Measurements from ENCODE around the gene CAB39L. TPM values are rescaled to one million over a fixed set of nuclear protein-coding genes. Genes with fewer than 3 reads are reported as not detected.

CAB39L gene
- total RNA-seq, 1 donor from 2014 or later: 3.4 TPM

- H3K4me1 Mint-ChIP-seq: peaks cover 6% of the 10 kb centered on the region
- CTCF ChIA-PET: interaction anchor here (1.0 kb wide), 1 partner anchor 125 kb away, joined by 3 read pairs; no protein-coding TSS in a partner anchor
- H3K9me3 Mint-ChIP-seq: no peaks in the 10 kb centered on the region
- H3K27ac Mint-ChIP-seq: no peak overlapping the region
- no peaks in the 10 kb centered on the region for H3K27me3 Mint-ChIP-seq
- intact Hi-C loops (cut with micrococcal nuclease): loop anchor here (1.0 to 5.0 kb wide), 2 partner anchors 186 to 426 kb away; no protein-coding TSS in a partner anchor
- POLR2A ChIA-PET: no interaction called here
- no peaks in the 10 kb centered on the region for H3K36me3 Mint-ChIP-seq (ENCODE audit: low read depth)
- ATAC-seq (ENCODE audit: low read depth): peak; percentile 56
- no peak for DNase-seq
- no peak overlapping the region for H3K4me3 Mint-ChIP-seq
- no peak for TF ChIP-seq CTCF (IDR thresholded peaks at IDR 0.05)
These were observed 22.5 kb downstream of the CAB39L start for GRCh38 chr13:49421391-49421790.

GRCh38 chr13:49419276-49419675, 24.6 kb downstream of the CAB39L start:
- intact Hi-C loops (cut with micrococcal nuclease): no loop called here
- no peak for TF ChIP-seq CTCF (IDR thresholded peaks at IDR 0.05)
- CTCF ChIA-PET: no interaction called here

GRCh38 chr13:49418206-49418605, 25.7 kb downstream of the CAB39L start:
- Mint-ChIP-seq H3K4me3 (no peak overlapping the region), H3K4me1 (peaks cover 6% of the 10 kb centered on the region), H3K27ac (no peak overlapping the region), H3K9me3 (no peaks in the 10 kb centered on the region), H3K36me3 (ENCODE audit: low read depth) (no peaks in the 10 kb centered on the region), H3K27me3 (no peaks in the 10 kb centered on the region)
- intact Hi-C loops (cut with micrococcal nuclease): no loop called here
- ChIA-PET CTCF (no interaction called here), POLR2A (no interaction called here)
- no peak for TF ChIP-seq CTCF (IDR thresholded peaks at IDR 0.05)
- no peak for ATAC-seq (ENCODE audit: low read depth)
- DNase-seq: no peak

More at GRCh38 chr13:49419276-49419675, 24.6 kb downstream of the CAB39L start:
- no peaks in the 10 kb centered on the region for H3K36me3 Mint-ChIP-seq (ENCODE audit: low read depth)
- DNase-seq (no peak), ATAC-seq (ENCODE audit: low read depth) (no peak)
- H3K27me3 Mint-ChIP-seq: no peaks in the 10 kb centered on the region
- peaks cover 6% of the 10 kb centered on the region for H3K4me1 Mint-ChIP-seq
- H3K9me3 Mint-ChIP-seq: no peaks in the 10 kb centered on the region
- POLR2A ChIA-PET: no interaction called here
- no peak overlapping the region for H3K27ac Mint-ChIP-seq
- no peak overlapping the region for H3K4me3 Mint-ChIP-seq

GRCh38 chr13:49417161-49417560, 26.7 kb downstream of the CAB39L start:
- peaks cover 6% of the 10 kb centered on the region for H3K4me1 Mint-ChIP-seq
- no peak overlapping the region for H3K27ac Mint-ChIP-seq
- ChIA-PET CTCF (no interaction called here), POLR2A (no interaction called here)
- H3K36me3 Mint-ChIP-seq (ENCODE audit: low read depth): no peaks in the 10 kb centered on the region
- no peaks in the 10 kb centered on the region for H3K27me3 Mint-ChIP-seq
- H3K4me3 Mint-ChIP-seq: no peak overlapping the region
- intact Hi-C loops (cut with micrococcal nuclease): no loop called here
- H3K9me3 Mint-ChIP-seq: no peaks in the 10 kb centered on the region
- no peak for ATAC-seq (ENCODE audit: low read depth)
- DNase-seq: no peak
- TF ChIP-seq CTCF (IDR thresholded peaks at IDR 0.05): no peak

GRCh38 chr13:49412749-49413148, 31.1 kb downstream of the CAB39L start:
- H3K27ac Mint-ChIP-seq: no peak overlapping the region
- DNase-seq (no peak), ATAC-seq (ENCODE audit: low read depth) (no peak)
- no peak overlapping the region for H3K4me3 Mint-ChIP-seq
- TF ChIP-seq CTCF (IDR thresholded peaks at IDR 0.05): no peak
- POLR2A ChIA-PET: no interaction called here
- CTCF ChIA-PET: no interaction called here
- intact Hi-C loops (cut with micrococcal nuclease): no loop called here
- no peaks in the 10 kb centered on the region for H3K36me3 Mint-ChIP-seq (ENCODE audit: low read depth)
- H3K9me3 Mint-ChIP-seq: no peaks in the 10 kb centered on the region
- H3K4me1 Mint-ChIP-seq: no peaks in the 10 kb centered on the region
- no peaks in the 10 kb centered on the region for H3K27me3 Mint-ChIP-seq

Measured in activated B cell treated with CpG ODN at 0.5 μM for 24 hours (primary cell).